Uterus (tissue), 4 donors: ENCODE results near the gene ACAD11. TPM values are rescaled to one million over a fixed set of nuclear protein-coding genes. Genes with fewer than 3 reads are reported as not detected.

Experiments
- DNase-seq, 2 donors: peaks; one replicate each; pipeline ENCODE4 v3.0.0-alpha.2; 2019 to 2020
- H3K27ac ChIP-seq, 2 donors: fragments of 200-600 bp; sonication (generic); 1 replicate in 1 of 2; 2 replicates in 1 of 2; pipeline ENCODE4 v1.5.1; 2016 to 2018
- H3K27me3 ChIP-seq, 2 donors: fragments of 200-600 bp; sonication (generic); one replicate each; pipeline ENCODE4 v1.5.1; 2018 to 2019; ENCODE audit warnings: control low read depth in 1 of 2
- H3K36me3 ChIP-seq, 2 donors: fragments of 200-600 bp; sonication (generic); one replicate each; pipeline ENCODE4 v1.5.1; 2019; ENCODE audit warnings: control low read depth in 1 of 2
- H3K4me1 ChIP-seq, 2 donors: fragments of 200-600 bp; sonication (generic); one replicate each; pipeline ENCODE4 v1.5.1; 2018 to 2019; ENCODE audit warnings: control low read depth in 1 of 2
- H3K4me3 ChIP-seq, 2 donors: fragments of 200-600 bp; sonication (generic); 1 replicate in 1 of 2; 2 replicates in 1 of 2; pipeline ENCODE4 v1.5.1; 2018 to 2019; ENCODE audit warnings: mild to moderate bottlenecking in 1 of 2
- H3K9me3 ChIP-seq, 2 donors: fragments of 200-600 bp; sonication (generic); one replicate each; pipeline ENCODE4 v1.5.1; 2019; ENCODE audit warnings: control low read depth in 1 of 2
- CTCF ChIP-seq, 4 experiments: fragments of 200-600 bp in 2 of 4; fragments of 450-650 bp in 2 of 4; sonication (generic) in 2 of 4; IDR thresholded peaks; one replicate each; pipeline ENCODE4 v1.5.1; 2016 to 2019; ENCODE audit warnings: antibody characterized with exemption in 4 of 4, mild to moderate bottlenecking in 2 of 4, moderate library complexity in 1 of 4
- POLR2A ChIP-seq, 2 donors: fragments of 450-650 bp; IDR thresholded peaks; one replicate each; pipeline ENCODE4 v1.6.1; 2016; ENCODE audit warnings: antibody characterized with exemption in 2 of 2, mild to moderate bottlenecking in 1 of 2, moderate library complexity in 1 of 2
- intact Hi-C: fragments of 100-400 bp; cut with DNase I; formaldehyde crosslinking; loops from one replicate; pipeline ENCODE4 v1.15.1; 2023; ENCODE audit warnings: low total_unique reads
- total RNA-seq, 4 donors: library from RNA; depleted of rRNA in 3 of 4; stranded (reverse); fragments of >200 nt in 3 of 4; gene quantifications; one replicate each; pipeline versions ENCODE4 v1.1.0 to v1.2.4, GENCODE V29; 2014 to 2023
- donor health status: DM: yes; HTN: yes; CAD: no.

Gene ACAD11
- total RNA-seq, 4 donors from 2014 or later, result 24.7 to 115 (median 47.0) TPM

GRCh38 chr3:132543011-132543739 lies 116.4 kb downstream of the ACAD11 start:
- intact Hi-C loops, result no loop called here
- H3K36me3 ChIP-seq, result no peaks in the 10 kb centered on the region
- no peaks in the 10 kb centered on the region for H3K9me3 ChIP-seq
- no peak overlapping the region for H3K27ac ChIP-seq
- H3K4me1 ChIP-seq, result no peaks in the 10 kb centered on the region
- H3K27me3 ChIP-seq, result no peaks in the 10 kb centered on the region
- H3K4me3 ChIP-seq, result no peak overlapping the region
- TF ChIP-seq CTCF (IDR thresholded peaks at IDR 0.05) (no peak), POLR2A (IDR thresholded peaks at IDR 0.05) (no peak)
- no peak for DNase-seq

- no peak overlapping the region for H3K27ac ChIP-seq
- H3K9me3 ChIP-seq, result no peaks in the 10 kb centered on the region
- H3K4me3 ChIP-seq, result no peak overlapping the region
- H3K36me3 ChIP-seq, result no peaks in the 10 kb centered on the region
- no peaks in the 10 kb centered on the region for H3K4me1 ChIP-seq
- intact Hi-C loops, result no loop called here
- TF ChIP-seq POLR2A (IDR thresholded peaks at IDR 0.05), result no peak
- TF ChIP-seq CTCF (IDR thresholded peaks at IDR 0.05), result no peak
- no peaks in the 10 kb centered on the region for H3K27me3 ChIP-seq
- no peak for DNase-seq
These were observed 117.0 kb downstream of the ACAD11 start for GRCh38 chr3:132542577-132542976.

- Histone ChIP-seq H3K9me3 (no peaks in the 10 kb centered on the region), H3K36me3 (no peaks in the 10 kb centered on the region), H3K4me3 (no peak overlapping the region), H3K27ac (no peak overlapping the region), H3K27me3 (no peaks in the 10 kb centered on the region), H3K4me1 (no peaks in the 10 kb centered on the region)
- no peak for TF ChIP-seq POLR2A (IDR thresholded peaks at IDR 0.05)
- no peak for TF ChIP-seq CTCF (IDR thresholded peaks at IDR 0.05)
- intact Hi-C loops, result loop anchor here (5.0 kb wide), 1 partner anchor 103 kb away; no protein-coding TSS in a partner anchor
- DNase-seq, result no peak
These were observed 119.9 kb downstream of the ACAD11 start for GRCh38 chr3:132539681-132540080.

- intact Hi-C loops, result loop anchor here (5.0 kb wide), 1 partner anchor 104 kb away; no protein-coding TSS in a partner anchor
- no peaks in the 10 kb centered on the region for H3K9me3 ChIP-seq
- H3K4me3 ChIP-seq, result no peak overlapping the region
- no peak for DNase-seq
- TF ChIP-seq CTCF (IDR thresholded peaks at IDR 0.05), result no peak
- no peak for TF ChIP-seq POLR2A (IDR thresholded peaks at IDR 0.05)
- H3K36me3 ChIP-seq, result no peaks in the 10 kb centered on the region
- H3K4me1 ChIP-seq, result no peaks in the 10 kb centered on the region
- H3K27me3 ChIP-seq, result no peaks in the 10 kb centered on the region
- no peak overlapping the region for H3K27ac ChIP-seq
These were observed 121.5 kb downstream of the ACAD11 start for GRCh38 chr3:132538072-132538471.

GRCh38 chr3:132537297-132537696 lies 122.3 kb downstream of the ACAD11 start:
- no peak overlapping the region for H3K27ac ChIP-seq
- H3K4me1 ChIP-seq, result no peaks in the 10 kb centered on the region
- no peak for TF ChIP-seq CTCF (IDR thresholded peaks at IDR 0.05)
- TF ChIP-seq POLR2A (IDR thresholded peaks at IDR 0.05), result no peak
- no peaks in the 10 kb centered on the region for H3K27me3 ChIP-seq
- no peaks in the 10 kb centered on the region for H3K36me3 ChIP-seq
- no peak overlapping the region for H3K4me3 ChIP-seq
- intact Hi-C loops, result loop anchor here (5.0 kb wide), 1 partner anchor 105 kb away; no protein-coding TSS in a partner anchor
- DNase-seq, result no peak
- no peaks in the 10 kb centered on the region for H3K9me3 ChIP-seq
